ENCODE data around the gene SPTBN1. TPM values are rescaled to one million over a fixed set of nuclear protein-coding genes. Genes with fewer than 3 reads are reported as not detected.

The SPTBN1 gene
- polyA plus RNA-seq, 2 of the 4 experiments (the other 2 are of a cell fraction), result 105 to 126 TPM

GRCh38 chr2:54481686-54482085 lies 25.6 kb downstream of the SPTBN1 start:
- WGBS (ENCODE audit: missing lambda C conversion rate), result 96% methylated on average over 3 of the region's 3 CpGs
- Histone ChIP-seq H3K27ac (no peak overlapping the region), H3K4me2 (no peak overlapping the region), H3K9me3 (no peaks in the 10 kb centered on the region), H3K4me3 (no peak overlapping the region), H3K4me1 (peaks cover 53% of the 10 kb centered on the region)
- ChIA-PET POLR2A (no interaction called here), CTCF (interaction anchor here (0.7 to 1.4 kb wide), 4 partner anchors 9 to 24 kb away, joined by 3 to 4 read pairs (median 4); no protein-coding TSS in a partner anchor)
- FAIRE-seq, result no peak
- no peak for DNase-seq (ENCODE audit: low read depth in 1 of 2, low spot score in 1 of 2)
- ATAC-seq, result no peak
- TF ChIP-seq ZNF302 (CRISPR knock-in tag; IDR thresholded peaks at IDR 0.05), result no peak
- no peak for TF ChIP-seq RAD21 (conservative IDR thresholded peaks at IDR 0.05 in 1 of 2, IDR thresholded peaks at IDR 0.05 in 1 of 2)
- TF ChIP-seq NPAS2 (CRISPR knock-in tag; IDR thresholded peaks at IDR 0.05; ENCODE audit: borderline replicate concordance), result no peak
- TF ChIP-seq HMGXB4 (CRISPR knock-in tag; IDR thresholded peaks at IDR 0.05; ENCODE audit: borderline replicate concordance), result no peak
- no peak for TF ChIP-seq GATA3 (IDR thresholded peaks at IDR 0.05; ENCODE audit: borderline replicate concordance)
- no peak for TF ChIP-seq PHF8 (IDR thresholded peaks at IDR 0.05; ENCODE audit: borderline replicate concordance, low read depth)
- no peak for TF ChIP-seq POLR2A (IDR thresholded peaks at IDR 0.05; ENCODE audit: low read length)
- TF ChIP-seq USF2 (IDR thresholded peaks at IDR 0.05), result no peak
- no peak for TF ChIP-seq ATOH8 (CRISPR knock-in tag; IDR thresholded peaks at IDR 0.05; ENCODE audit: low read depth)
- no peak for TF ChIP-seq JUN (IDR thresholded peaks at IDR 0.05)
- no peak for TF ChIP-seq CBX2 (IDR thresholded peaks at IDR 0.05; ENCODE audit: borderline replicate concordance, low read depth)
- no peak for TF ChIP-seq ELK1 (IDR thresholded peaks at IDR 0.05; ENCODE audit: low read depth, low read length)
- TF ChIP-seq HOXA7 (CRISPR knock-in tag; IDR thresholded peaks at IDR 0.05), result no peak
- TF ChIP-seq RFX5 (IDR thresholded peaks at IDR 0.05), result no peak
- no peak for TF ChIP-seq HEYL (CRISPR knock-in tag; IDR thresholded peaks at IDR 0.05)
- no peak for TF ChIP-seq ZSCAN20 (CRISPR knock-in tag; IDR thresholded peaks at IDR 0.05)
- no peak for TF ChIP-seq MAX (IDR thresholded peaks at IDR 0.05)
- TF ChIP-seq CBX8 (IDR thresholded peaks at IDR 0.05), result no peak
- TF ChIP-seq HDAC2 (IDR thresholded peaks at IDR 0.05), result no peak
- TF ChIP-seq POLR2AphosphoS2 (conservative IDR thresholded peaks at IDR 0.05; ENCODE audit: low read length), result no peak

- POLR2A ChIA-PET, result no interaction called here
- peak overlapping the region; percentile 42 to 67; a peak in 5 of 6 replicates for H3K27ac ChIP-seq
- no peaks in the 10 kb centered on the region for H3K9me3 ChIP-seq
- peak in 1 of 2 experiments; percentile 18 for DNase-seq (ENCODE audit: low read depth in 1 of 2, low spot score in 1 of 2)
- WGBS (ENCODE audit: missing lambda C conversion rate), result 55% methylated on average over 5 of the region's 5 CpGs
- H3K4me2 ChIP-seq, result peak overlapping the region; percentile 67
- CTCF ChIA-PET, result no interaction called here
- peaks cover 46% of the 10 kb centered on the region for H3K4me1 ChIP-seq
- peak; percentile 36 to 62; a peak in 5 of 6 replicates for ATAC-seq
- no peak for FAIRE-seq
- no peak overlapping the region for H3K4me3 ChIP-seq
- TF ChIP-seq POLR2AphosphoS2 (conservative IDR thresholded peaks at IDR 0.05; ENCODE audit: low read length) (no peak), HOXB5 (CRISPR knock-in tag; IDR thresholded peaks at IDR 0.05) (no peak), NFE2L2 (conservative IDR thresholded peaks at IDR 0.05; ENCODE audit: low read length) (no peak), ELK1 (IDR thresholded peaks at IDR 0.05; ENCODE audit: low read depth, low read length) (no peak), REST (IDR thresholded peaks at IDR 0.05) (no peak), ZNF302 (CRISPR knock-in tag; IDR thresholded peaks at IDR 0.05) (no peak), BHLHE40 (IDR thresholded peaks at IDR 0.05; ENCODE audit: low read depth, low read length) (no peak), TFCP2L1 (CRISPR knock-in tag; IDR thresholded peaks at IDR 0.05) (no peak), NPAS2 (CRISPR knock-in tag; IDR thresholded peaks at IDR 0.05; ENCODE audit: borderline replicate concordance) (no peak), KDM1A (IDR thresholded peaks at IDR 0.05; ENCODE audit: low read depth) (no peak), MAX (IDR thresholded peaks at IDR 0.05) (no peak), FOXS1 (CRISPR knock-in tag; IDR thresholded peaks at IDR 0.05) (no peak), EHF (CRISPR knock-in tag; IDR thresholded peaks at IDR 0.05) (no peak), CBX2 (IDR thresholded peaks at IDR 0.05; ENCODE audit: borderline replicate concordance, low read depth) (no peak)
Observed at GRCh38 chr2:54482715-54483114, 26.6 kb downstream of the SPTBN1 start.
